Adrenal gland (tissue), 12 donors: ENCODE results near the gene FBXL15. TPM values are rescaled to one million over a fixed set of nuclear protein-coding genes. Genes with fewer than 3 reads are reported as not detected.

Experiments
- DNase-seq, 7 donors: peaks; one replicate each; pipeline ENCODE4 v3.0.0-alpha.2; 2019 to 2020
- H3K27ac ChIP-seq, 5 donors: fragments of 200-600 bp; sonication (generic) in 4 of 5; 1 replicate in 3 of 5; 2 replicates in 2 of 5; pipeline versions ENCODE4 v1.5.1 to v1.8.0; 2016 to 2020; ENCODE audit warnings: mild to moderate bottlenecking in 1 of 5
- H3K27me3 ChIP-seq: fragments of 200-600 bp; 2 replicates; pipeline ENCODE4 v1.8.0; 2021
- H3K36me3 ChIP-seq, 2 donors: fragments of 200-600 bp; replicated peaks in 1 of 2; 1 replicate in 1 of 2; 2 replicates in 1 of 2; pipeline versions ENCODE4 v1.5.1 to v1.8.0; 2018 to 2022
- H3K4me1 ChIP-seq, 2 donors: fragments of 200-600 bp; replicated peaks in 1 of 2; 1 replicate in 1 of 2; 2 replicates in 1 of 2; pipeline versions ENCODE4 v1.5.1 to v1.8.0; 2018 to 2021
- H3K4me3 ChIP-seq, 4 donors: fragments of 200-600 bp; sonication (generic) in 3 of 4; one replicate each; pipeline ENCODE4 v1.5.1; 2016 to 2018
- H3K9me3 ChIP-seq, 3 donors: fragments of 200-600 bp; sonication (generic) in 1 of 3; replicated peaks in 1 of 3; 1 replicate in 2 of 3; 2 replicates in 1 of 3; pipeline versions ENCODE4 v1.5.1 to v1.8.0; 2016 to 2021
- CTCF ChIP-seq, 6 experiments: fragments of 450-650 bp in 4 of 6; fragments of 200-600 bp in 2 of 6; sonication (generic) in 1 of 6; IDR thresholded peaks; 1 replicate in 5 of 6; 2 replicates in 1 of 6; pipeline versions ENCODE4 v1.5.1 to v1.8.0; 2016 to 2021; ENCODE audit warnings: antibody characterized with exemption in 6 of 6, mild to moderate bottlenecking in 2 of 6, moderate library complexity in 1 of 6
- POLR2A ChIP-seq, 2 donors: fragments of 450-650 bp; IDR thresholded peaks; one replicate each; pipeline ENCODE4 v1.6.1; 2017; ENCODE audit warnings: antibody characterized with exemption in 2 of 2, mild to moderate bottlenecking in 2 of 2, moderate library complexity in 1 of 2
- WGBS, 4 donors: extraction: QIAGEN DNeasy Blood & Tissue Kit in 2 of 4; methylation state at CpG; one replicate each; pipeline versions ENCODE4 v1.1.5 to v1.1.7; 2013 to 2017; 5-methylcytosine and 5-hydroxymethylcytosine counted together
- intact Hi-C, 2 donors: fragments of 100-400 bp; cut with DNase I; formaldehyde crosslinking; loops; one replicate each; pipeline versions ENCODE4 v1.14.1 to v1.15.0; 2022 to 2023
- polyA plus RNA-seq, 3 donors: library from polyadenylated mRNA; stranded (reverse); fragments of 200-250 nt in 2 of 3; fragments of 350-450 nt in 1 of 3; fragmentation: Illumina TruSeq in 1 of 3; extraction: RNeasy Lipid Tissue Mini Kit (QIAGEN cat#74804) in 1 of 3; gene quantifications; one replicate each; pipeline ENCODE4 v1.2.3, GENCODE V29; 2013 to 2014
- total RNA-seq, 9 donors: library from RNA; depleted of rRNA in 4 of 9; stranded (reverse); fragments of >200 nt in 4 of 9; fragments of 120-200 nt in 1 of 9; fragmentation: NEBNext Ultra II Directional in 1 of 9; extraction: Animal tissue kit (Norgen Biotek cat#: 25700) in 1 of 9; gene quantifications; one replicate each; pipeline versions ENCODE4 v1.1.0 to v1.2.4, GENCODE V29; 2013 to 2023
- donor health status: healthy with polysubstance abuse.
- donor health status: Bipolar disorder and iron deficiency.
- donor health status: DM: yes; HTN: yes; CAD: no.
- donor health status: DM: no; HTN: no; CAD: no.
- donor health status: DM: no; HTN: no; CAD: no.
- donor health status: DM: yes; HTN: yes; CAD: no.

Gene FBXL15
- total and polyA plus RNA-seq, 12 donors = 2.1 to 61.9 (median 28.7) TPM

GRCh38 chr10:102397222-102398171 lies 23.1 kb upstream of the FBXL15 start:
- H3K4me1 ChIP-seq = peaks cover 10 to 28% of the 10 kb centered on the region in 2 donors
- no peak for DNase-seq
- no peak overlapping the region for H3K27ac ChIP-seq
- no peaks in the 10 kb centered on the region for H3K9me3 ChIP-seq
- H3K4me3 ChIP-seq = no peak overlapping the region
- 90 to 94% (median 93%) methylated on average over 13 to 14 of the region's 14 CpGs for WGBS, 4 donors
- no peaks in the 10 kb centered on the region for H3K27me3 ChIP-seq
- intact Hi-C loops = loop anchor here in 1 of 2 donors (5.0 kb wide), 1 partner anchor 80 kb away; no protein-coding TSS in a partner anchor
- TF ChIP-seq CTCF (IDR thresholded peaks at IDR 0.05) = no peak
- TF ChIP-seq POLR2A (IDR thresholded peaks at IDR 0.05) = no peak
- H3K36me3 ChIP-seq = peaks cover 0 to 38% of the 10 kb centered on the region in 2 donors

GRCh38 chr10:102398172-102399020 lies 22.2 kb upstream of the FBXL15 start:
- H3K9me3 ChIP-seq = no peaks in the 10 kb centered on the region
- H3K4me1 ChIP-seq = peaks cover 9 to 27% of the 10 kb centered on the region in 2 donors
- 86 to 92% (median 91%) methylated on average over 18 to 21 of the region's 21 CpGs for WGBS, 4 donors
- H3K36me3 ChIP-seq = peaks cover 0 to 44% of the 10 kb centered on the region in 2 donors
- H3K4me3 ChIP-seq = no peak overlapping the region
- H3K27ac ChIP-seq = peak overlapping the region in 3 of 5 donors; percentile 92 to 94 (median 92)
- H3K27me3 ChIP-seq = no peaks in the 10 kb centered on the region
- no peak for DNase-seq
- intact Hi-C loops = loop anchor here in 1 of 2 donors (5.0 kb wide), 1 partner anchor 79 kb away; no protein-coding TSS in a partner anchor
- TF ChIP-seq CTCF (IDR thresholded peaks at IDR 0.05) (no peak), POLR2A (IDR thresholded peaks at IDR 0.05) (no peak)

- 1 to 3% (median 2%) methylated on average over 37 to 72 of the region's 72 CpGs for WGBS, 4 donors
- TF ChIP-seq CTCF (IDR thresholded peaks at IDR 0.05) (peak; percentile 78 to 98 (median 90)), POLR2A (IDR thresholded peaks at IDR 0.05) (peak; percentile 55 to 81)
- H3K9me3 ChIP-seq = no peaks in the 10 kb centered on the region
- peaks cover 0 to 44% of the 10 kb centered on the region in 2 donors for H3K36me3 ChIP-seq
- intact Hi-C loops = loop anchor here in 1 of 2 donors (5.0 kb wide), 2 partner anchors 78 to 167 kb away; no protein-coding TSS in a partner anchor
- H3K4me1 ChIP-seq = peaks cover 5 to 23% of the 10 kb centered on the region in 2 donors
- H3K27ac ChIP-seq = peak overlapping the region; percentile 48 to 94 (median 92)
- H3K4me3 ChIP-seq = peak overlapping the region in 2 of 4 donors; percentile 63 to 70
- no peaks in the 10 kb centered on the region for H3K27me3 ChIP-seq
- DNase-seq = peak; percentile 86 to 95 (median 90)
Measured at GRCh38 chr10:102399217-102400021, 21.2 kb upstream of the FBXL15 start.
